ENCODE measurements around the gene PARVB. TPM values are rescaled to one million over a fixed set of nuclear protein-coding genes. Genes with fewer than 3 reads are reported as not detected.

PARVB gene
- total RNA-seq, 1 donor from 2014 or later: 49.3 TPM

DNA sequence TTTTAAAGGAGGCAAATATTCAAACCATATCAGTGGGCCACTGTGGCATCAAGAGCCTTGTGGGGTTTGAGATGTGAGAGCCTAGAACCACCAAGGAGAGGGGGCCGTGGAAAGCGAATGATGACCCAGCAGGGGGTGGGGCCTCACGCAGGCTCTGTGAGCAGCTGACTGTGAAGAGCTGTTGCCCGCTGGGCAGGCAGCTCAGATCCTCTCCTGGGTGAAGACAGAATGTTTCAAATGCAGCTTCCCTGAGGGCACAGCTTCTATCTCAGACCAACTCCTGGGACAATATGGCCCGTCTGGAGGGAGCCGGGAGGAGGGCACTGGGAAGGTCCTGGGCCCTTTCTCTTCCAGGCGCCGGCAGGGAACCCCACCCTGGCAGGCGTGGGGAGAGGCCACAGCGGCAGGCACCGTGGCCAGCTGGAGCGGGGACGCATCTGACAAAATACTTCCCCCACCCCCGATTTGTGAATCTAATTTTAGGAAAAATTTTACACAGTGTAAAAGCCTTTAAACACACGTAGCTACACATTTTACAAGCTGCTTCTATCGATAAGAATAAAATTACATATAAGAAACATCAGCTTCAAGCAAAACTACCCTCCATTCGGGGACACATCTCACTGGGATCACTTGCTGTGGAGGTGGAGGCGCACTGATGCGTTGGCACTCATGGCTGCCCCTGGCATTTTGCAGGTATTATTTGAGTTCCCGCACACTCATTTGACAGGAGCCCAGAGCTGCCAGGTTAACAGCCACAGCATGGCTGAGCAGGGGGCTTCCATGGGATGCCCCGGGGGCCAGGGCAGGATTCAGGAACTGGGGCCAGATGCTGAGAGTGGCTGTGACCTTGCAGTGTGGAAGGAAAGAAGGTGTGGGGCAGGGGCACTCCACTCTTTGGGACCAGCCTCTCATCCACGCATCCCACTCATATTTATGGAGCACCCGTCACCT is 196.9 kb downstream of the PARVB start:
- ATAC-seq (no peak), DNase-seq (no peak)
- H3K9me3 ChIP-seq: no peaks in the 10 kb centered on the region
- intact Hi-C loops (cut with DNase I): no loop called here
- TF ChIP-seq, protein P1, sequence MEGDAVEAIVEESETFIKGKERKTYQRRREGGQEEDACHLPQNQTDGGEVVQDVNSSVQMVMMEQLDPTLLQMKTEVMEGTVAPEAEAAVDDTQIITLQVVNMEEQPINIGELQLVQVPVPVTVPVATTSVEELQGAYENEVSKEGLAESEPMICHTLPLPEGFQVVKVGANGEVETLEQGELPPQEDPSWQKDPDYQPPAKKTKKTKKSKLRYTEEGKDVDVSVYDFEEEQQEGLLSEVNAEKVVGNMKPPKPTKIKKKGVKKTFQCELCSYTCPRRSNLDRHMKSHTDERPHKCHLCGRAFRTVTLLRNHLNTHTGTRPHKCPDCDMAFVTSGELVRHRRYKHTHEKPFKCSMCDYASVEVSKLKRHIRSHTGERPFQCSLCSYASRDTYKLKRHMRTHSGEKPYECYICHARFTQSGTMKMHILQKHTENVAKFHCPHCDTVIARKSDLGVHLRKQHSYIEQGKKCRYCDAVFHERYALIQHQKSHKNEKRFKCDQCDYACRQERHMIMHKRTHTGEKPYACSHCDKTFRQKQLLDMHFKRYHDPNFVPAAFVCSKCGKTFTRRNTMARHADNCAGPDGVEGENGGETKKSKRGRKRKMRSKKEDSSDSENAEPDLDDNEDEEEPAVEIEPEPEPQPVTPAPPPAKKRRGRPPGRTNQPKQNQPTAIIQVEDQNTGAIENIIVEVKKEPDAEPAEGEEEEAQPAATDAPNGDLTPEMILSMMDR (IDR thresholded peaks at IDR 0.05): no peak
- H3K36me3 ChIP-seq: no peaks in the 10 kb centered on the region
- H3K4me1 ChIP-seq: no peaks in the 10 kb centered on the region
- no peak overlapping the region for H3K27ac ChIP-seq
- H3K27me3 ChIP-seq: peaks cover 7% of the 10 kb centered on the region
- no peak overlapping the region for H3K4me3 ChIP-seq

DNA sequence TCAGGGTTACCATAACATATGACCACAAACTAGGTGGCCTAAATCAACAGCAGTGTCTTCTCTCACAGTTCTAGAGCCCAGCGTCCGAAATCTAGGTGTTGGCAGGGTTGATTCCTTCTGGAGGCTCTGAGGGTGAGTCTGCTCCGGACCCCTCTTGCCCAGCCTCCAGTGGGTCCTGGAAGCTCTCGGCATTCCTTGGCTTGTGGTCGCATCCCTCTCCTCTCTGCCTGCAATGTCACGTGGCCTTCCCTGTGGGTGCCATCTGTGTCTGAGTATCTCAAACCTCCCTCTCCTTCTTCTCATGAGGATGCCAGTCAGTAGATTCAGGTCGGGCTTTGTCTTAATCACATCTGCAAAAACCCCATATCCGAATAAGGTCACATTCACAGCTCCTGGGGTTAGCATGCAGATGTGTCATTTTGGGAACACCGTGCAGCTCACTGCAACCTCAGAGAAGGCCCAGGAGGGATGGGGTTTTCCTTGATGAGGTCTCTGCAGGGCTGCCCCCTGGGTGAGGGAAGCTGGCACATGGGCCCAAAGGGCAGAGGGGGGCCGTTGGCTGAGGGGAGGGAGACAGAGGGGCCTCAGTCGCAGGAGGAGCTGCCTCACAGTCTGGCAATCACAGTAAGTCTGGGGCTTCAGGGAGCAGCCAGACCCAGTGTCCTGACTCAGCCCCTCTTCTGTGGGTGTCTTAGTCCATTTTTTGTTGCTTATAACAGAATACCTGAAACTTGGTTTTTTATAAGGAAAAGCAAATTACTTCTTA is 197.8 kb downstream of the PARVB start:
- Histone ChIP-seq H3K27ac (no peak overlapping the region), H3K4me1 (no peaks in the 10 kb centered on the region), H3K9me3 (no peaks in the 10 kb centered on the region), H3K27me3 (peaks cover 16% of the 10 kb centered on the region), H3K36me3 (no peaks in the 10 kb centered on the region), H3K4me3 (no peak overlapping the region)
- ATAC-seq (no peak), DNase-seq (no peak)
- intact Hi-C loops (cut with DNase I): no loop called here
- TF ChIP-seq, protein P1 (IDR thresholded peaks at IDR 0.05): no peak

Other genes starting within 250 kb of the PARVB start
- gene EFCAB6, start 212.0 kb upstream of the PARVB start, total RNA-seq: 3.6 TPM
- gene SULT4A1, start 161.8 kb upstream of the PARVB start, total RNA-seq: not detected
- gene PNPLA5, start 132.3 kb upstream of the PARVB start, total RNA-seq: not detected
- 3.7 TPM for gene PNPLA3, start 100.5 kb upstream of the PARVB start, total RNA-seq
- gene SAMM50, start 68.9 kb upstream of the PARVB start, total RNA-seq: 25.7 TPM
- gene PARVG, start 156.6 kb downstream of the PARVB start, total RNA-seq: 65.9 TPM

All from upper lobe of right lung (tissue), 1 donor.